HG03342 (cell line): ENCODE measurements around the gene GAB1.

Source experiments
- ATAC-seq: cut with Tn5 transposase; IDR thresholded peaks from one replicate; pipeline ENCODE4 v1.9.1; 2021; ENCODE audit warnings: mild to moderate bottlenecking, moderate library complexity; ENCODE audit not compliant: unreplicated experiment

Gene GAB1

DNA sequence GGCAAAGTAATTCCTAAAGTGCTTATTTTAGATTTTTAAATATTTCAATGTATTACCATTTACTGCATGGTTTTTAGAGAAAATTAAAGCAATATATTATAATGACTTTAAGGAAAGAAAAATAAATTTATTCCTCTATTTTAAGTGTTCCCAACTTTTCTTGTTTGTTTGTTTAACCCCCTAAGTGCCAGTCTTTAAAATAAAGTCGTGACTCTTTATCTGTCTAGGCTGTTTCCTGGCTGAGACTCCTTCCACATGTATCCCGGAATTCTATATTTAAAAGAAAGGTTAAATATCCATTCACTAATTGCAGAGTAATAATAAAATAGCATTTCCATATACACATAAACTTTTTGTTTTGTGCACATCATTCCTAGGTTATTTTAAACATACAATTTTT, 71.2 kb downstream of the GAB1 start:
- no peak for ATAC-seq

DNA sequence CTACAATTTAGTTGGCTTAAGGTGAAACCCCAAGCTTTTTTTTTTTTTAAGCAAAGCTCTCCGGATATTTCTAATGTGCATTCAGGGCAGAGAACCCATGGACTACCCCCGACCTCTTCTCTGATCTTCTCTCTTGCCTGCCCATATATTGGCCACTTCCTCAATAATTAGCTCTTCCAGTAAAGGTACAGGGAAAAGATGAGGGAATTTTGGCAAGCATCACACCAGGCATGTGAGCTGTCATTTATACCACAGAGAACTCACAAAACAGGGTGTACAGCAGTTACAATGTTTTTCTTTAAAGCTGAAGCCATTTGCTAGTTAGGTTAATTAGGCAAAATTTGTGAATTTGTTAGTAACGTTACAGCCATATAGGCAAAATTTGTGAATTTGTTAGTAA, 73.3 kb downstream of the GAB1 start:
- ATAC-seq = no peak

DNA sequence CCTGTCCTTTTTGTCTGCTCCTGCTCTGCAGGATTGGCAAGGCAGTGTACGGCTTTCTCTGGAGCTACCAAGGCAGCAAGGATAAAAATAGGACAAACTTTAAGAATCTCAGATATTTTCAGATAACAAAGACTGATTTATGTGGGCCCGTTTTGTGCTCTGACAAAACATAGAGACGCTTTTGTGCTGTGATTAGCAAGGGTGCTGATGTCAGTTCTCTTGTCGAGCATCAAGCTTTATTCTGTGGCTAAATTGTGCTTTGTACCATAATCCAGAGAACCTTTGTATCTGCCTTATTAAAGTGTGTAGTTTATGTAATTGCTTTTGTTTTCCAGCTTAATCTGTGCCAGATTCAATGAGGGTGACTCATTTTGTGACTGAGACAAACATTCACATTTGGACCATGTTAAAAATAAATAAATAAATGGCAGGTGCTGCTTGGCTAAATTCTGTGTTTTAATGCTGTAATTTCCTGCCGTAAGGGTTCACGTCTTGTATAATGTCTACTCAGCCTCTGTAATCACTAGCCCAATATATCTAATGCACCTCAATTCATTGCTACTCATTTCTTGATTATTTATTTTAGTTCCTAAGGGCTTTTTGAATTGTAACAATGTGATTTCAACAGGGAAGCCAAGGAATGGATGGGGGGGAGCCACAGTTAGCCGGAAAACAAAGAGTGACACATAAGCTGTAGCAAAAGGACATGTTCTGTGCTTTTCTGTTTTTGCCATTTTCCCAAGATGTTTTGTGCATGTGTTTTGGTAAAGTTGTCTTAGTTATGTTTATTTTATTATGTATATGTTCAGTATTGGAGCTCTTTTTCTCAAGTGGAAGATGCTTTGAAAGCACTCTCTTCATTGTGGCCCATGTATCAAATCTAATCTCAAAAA, 75.1 kb downstream of the GAB1 start:
- no peak for ATAC-seq

DNA sequence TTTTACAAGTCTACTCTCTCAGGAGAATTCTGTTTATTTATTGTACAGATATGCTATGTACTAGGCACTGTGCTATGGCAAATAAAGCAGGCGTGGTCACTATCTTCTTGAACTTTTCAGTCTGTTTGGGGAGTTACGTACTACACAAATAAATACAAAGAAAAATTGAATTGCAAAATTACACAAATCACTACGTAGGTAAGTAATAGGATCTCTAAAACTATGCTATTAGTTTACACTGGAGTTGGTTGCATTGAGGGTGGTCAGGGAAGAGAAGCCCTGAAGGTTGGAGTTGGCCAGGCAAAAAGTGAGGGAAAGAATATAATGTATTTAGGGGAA, 75.7 kb downstream of the GAB1 start:
- no peak for ATAC-seq

DNA sequence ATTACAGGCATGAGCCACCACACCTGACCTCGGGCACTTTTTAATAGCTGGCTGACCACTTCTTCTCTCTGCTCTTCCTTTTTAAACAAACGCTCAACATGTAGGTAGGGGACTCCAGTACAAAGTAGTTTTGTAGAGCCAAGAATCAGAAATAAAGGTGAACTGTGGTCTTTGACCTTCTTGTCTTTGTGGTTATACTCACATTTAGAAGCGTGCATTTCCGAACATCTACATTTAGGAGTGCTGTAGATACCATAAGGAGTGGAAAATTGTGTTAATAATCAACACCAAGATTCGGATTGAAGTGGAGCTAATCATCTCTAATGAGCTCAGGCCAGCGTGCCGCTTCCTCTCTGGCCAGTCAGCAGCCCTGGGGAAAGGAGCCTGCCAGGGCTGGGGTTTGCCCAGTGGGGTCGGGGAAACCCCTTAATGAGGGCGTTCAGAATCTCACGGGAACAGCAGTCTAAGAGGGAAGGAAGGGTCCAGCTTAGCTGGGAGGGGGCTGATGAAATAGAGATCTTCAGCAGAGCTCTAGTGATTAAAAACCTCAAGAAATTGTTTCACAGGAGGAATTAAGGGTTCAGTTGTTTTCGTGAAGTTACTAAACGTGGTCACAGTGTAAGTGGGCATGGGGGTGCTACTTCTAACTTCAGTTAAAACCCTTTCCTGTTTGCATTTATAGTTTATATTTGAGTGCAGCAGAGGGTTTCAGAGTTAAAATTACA, 81.2 kb downstream of the GAB1 start:
- peak; percentile 87 for ATAC-seq

DNA sequence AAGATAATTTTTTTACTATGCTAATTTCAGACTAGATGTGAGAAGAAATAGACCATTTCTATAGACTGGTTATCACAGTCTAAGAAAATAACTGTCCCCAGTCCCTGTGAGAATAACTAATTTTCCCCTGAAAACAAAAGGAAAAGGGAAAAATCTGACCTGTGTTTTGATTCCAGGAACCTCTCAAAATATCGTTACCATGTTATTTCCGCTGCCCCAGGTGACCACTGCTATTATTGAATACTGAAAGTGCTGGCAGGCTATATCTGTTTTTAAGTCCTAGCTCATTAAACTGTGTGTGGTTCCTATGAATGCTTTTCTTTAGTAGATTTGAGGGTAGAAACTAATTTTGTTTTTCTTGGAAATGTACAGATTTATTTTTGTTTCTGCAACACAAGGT, 83.6 kb downstream of the GAB1 start:
- ATAC-seq = peak; percentile 44

DNA sequence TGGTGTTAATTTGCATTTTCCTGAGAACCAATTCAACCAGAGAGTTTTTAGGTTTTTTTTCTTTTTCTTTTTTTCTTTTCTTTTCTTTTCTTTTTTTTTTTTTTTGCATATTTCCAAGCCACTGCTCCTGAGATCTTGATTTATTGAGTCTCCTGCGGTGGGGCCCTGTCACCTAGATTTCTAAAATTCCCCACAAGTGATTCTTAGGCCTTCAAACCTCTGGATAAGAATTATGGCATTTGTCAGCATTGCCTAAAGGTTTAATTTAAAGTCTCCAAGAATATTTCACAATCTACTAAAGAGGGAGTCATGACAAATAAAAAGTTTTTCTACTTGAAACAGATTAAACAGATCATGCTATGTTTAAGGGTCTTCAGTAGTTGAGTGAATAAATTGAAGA, 84.9 kb downstream of the GAB1 start:
- ATAC-seq = no peak

DNA sequence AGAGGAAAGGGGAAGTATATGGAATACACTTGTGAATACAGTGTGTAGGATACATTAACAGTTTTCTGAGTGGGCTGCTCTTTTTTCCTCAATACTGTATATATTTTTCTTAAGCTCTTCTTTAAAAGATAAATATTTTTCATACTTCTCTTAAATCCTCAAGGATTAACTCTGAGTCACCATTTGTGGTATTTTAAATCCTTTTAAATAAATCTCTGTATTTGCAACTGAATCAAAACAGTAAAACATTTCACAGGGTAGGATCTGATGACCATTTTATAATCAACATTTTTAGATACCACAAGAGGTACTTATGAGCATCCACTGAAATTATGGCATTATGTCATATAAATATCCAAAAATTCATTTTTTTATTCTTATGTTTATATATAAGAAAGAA, 87.6 kb downstream of the GAB1 start:
- ATAC-seq = no peak

DNA sequence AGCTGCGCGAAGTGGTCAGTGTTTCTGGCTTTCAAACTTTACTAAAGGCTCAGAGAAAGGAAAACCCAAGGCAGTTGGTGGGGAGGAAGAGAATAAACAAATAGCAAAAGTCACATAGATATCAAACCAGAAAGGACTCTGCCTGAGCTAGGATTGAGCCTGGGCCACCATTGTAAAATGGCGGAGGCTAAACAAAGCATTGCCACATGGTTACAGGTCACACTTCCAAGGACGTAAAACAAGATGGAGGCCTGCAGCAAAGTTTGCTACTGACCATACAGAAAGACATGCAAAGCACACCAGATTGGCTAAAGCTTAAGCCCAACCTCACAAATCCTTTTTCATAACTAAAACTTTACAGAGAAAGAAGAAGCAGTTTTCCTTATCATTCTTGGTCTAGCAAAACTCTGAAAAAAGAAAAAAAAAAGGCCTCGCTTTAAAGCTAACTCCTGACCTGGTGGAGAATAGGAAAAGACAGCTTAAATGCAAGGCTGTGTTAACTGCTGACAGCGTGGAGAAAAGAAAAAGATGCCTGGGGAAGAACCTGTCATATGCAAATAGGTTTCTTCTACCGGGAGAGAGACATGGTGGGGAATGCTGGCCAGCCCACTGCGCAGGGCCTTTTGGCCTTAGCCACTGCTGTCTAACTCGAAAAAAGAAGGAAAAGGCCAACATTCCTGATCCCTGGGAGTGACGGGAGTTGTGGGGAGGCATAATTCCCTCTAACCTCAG, 95.0 kb downstream of the GAB1 start:
- no peak for ATAC-seq

DNA sequence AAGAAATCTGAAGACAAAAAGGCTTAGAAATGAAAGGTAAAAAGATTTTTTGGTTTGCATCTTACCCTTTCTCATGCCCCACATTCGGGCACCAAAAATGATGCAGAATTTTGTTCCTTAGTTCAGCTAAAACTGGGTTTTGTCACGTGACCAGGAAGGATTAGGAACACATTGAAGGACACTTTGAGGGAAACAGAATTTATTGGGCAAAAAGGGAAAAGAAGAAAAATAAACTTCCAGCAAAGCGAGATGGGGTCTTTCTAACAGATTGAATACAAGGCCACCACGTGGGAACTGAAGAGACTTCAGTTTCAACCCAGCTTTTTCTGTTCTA, 95.5 kb downstream of the GAB1 start:
- no peak for ATAC-seq

DNA sequence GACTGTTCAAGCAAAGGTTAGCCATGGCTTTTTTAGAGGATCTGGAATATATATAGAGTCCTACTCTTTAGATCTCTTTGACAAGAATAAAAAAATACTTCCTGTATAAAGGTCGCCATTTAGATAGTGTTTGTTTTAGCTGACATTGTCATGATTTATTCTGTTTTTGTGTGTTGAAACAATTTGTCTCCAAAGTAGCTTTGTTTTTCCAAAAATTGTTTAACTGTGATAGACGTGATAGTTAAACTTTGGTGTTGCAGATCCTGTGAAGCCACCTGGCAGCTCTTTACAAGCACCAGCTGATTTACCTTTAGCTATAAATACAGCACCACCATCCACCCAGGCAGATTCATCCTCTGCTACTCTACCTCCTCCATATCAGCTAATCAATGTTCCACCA, 96.6 kb downstream of the GAB1 start:
- no peak for ATAC-seq

DNA sequence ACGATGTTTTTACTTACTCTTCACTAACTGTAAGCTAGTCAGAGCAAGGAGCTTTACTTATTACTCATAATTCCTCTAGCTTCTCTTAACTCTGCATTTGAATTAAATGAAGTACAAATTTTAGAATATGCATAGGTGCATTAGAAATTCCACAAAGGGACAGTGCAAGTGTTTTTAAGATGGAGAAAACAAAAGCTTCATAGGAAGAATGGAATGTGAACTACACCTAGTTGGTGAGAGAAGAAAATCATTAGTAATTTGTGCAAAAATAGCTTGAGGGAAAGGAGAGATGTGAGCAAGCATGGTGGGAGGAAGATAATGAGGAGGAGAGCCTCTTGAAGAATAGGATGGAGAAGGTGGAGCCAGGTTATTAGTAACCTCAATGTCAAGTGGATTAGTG, 99.3 kb downstream of the GAB1 start:
- no peak for ATAC-seq

DNA sequence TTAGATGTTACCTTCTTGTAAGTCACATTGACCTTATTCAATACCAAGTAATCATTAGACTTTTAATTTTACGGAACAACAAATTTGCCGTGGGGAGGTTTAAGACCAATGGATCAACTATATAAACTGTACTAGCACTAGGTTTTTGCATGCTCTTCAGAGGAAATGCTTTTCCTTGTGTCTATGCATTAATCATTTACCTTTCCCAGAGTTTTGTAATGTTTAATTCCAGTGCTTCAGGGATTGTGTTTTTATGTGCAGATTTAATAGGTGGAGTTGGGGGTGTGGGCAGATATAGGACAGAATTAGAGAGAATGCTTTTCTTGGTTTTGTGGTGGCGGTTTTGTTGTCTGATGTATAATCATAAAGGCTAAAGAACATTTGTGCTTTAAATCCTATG, 100.8 kb downstream of the GAB1 start:
- ATAC-seq = no peak

DNA sequence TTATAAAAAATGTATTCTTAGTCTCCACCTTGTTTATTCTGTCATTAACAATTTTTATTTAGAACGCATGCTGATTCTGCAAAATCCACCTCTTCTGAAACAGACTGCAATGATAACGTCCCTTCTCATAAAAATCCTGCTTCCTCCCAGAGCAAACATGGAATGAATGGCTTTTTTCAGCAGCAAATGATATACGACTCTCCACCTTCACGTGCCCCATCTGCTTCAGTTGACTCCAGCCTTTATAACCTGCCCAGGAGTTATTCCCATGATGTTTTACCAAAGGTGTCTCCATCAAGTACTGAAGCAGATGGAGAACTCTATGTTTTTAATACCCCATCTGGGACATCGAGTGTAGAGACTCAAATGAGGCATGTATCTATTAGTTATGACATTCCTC, 101.3 kb downstream of the GAB1 start:
- ATAC-seq = no peak

DNA sequence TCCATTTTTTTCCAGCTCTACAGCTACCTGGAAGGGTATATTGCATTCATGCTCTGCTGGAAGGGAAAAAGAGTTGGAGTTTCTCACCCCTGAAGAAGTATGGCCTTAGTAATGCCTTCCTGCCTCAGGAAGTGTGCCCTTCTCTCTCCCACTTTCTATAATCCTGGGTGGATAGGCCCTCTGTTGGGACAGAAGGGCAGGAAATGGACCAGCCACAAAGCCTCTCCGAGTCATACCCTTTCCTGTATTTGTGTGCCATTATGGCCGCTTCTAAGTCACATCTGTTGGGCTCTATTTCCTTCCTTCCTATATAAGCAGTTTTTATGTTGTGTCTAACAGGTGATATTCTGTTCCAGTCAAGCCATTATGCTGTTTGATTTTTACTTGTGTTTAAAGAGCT, 102.0 kb downstream of the GAB1 start:
- no peak for ATAC-seq

DNA sequence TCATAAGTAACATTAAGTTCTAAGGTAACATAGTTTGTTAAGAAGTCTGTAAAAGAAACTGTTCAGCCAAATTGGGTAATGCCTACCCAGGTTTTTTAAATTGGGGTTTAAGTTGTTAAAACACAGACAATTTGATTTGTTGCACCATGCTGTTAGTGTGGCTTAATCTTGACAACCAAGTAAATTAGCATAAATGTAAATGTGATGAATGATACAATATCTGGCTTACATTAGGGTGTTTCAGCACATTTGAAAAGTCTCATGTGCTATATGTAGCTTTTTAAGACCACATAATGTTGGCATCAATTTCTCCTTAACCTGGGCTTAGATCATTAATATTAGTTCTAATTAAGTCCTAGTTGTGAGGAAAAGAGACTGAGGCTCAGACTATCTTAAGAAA, 104.4 kb downstream of the GAB1 start:
- no peak for ATAC-seq

DNA sequence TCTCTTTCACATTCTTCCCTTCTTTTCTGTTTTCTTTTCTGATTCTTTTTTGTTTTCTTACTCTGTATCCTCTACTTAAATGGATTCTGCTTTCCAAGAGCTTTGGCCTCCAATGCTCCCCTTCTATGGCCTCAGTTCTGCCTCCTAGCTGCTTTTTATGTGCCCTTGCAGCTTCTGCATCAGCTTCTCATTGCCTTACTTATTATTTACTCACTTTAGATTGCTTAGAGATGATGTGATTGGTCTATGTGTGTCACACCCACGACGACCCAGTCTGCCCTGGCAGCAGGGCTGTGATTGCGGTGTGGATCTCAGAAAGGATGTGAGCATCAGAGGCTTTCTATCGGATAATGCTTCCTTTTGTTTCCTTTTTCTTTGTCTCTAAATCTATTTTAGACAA, 105.0 kb downstream of the GAB1 start:
- no peak for ATAC-seq

DNA sequence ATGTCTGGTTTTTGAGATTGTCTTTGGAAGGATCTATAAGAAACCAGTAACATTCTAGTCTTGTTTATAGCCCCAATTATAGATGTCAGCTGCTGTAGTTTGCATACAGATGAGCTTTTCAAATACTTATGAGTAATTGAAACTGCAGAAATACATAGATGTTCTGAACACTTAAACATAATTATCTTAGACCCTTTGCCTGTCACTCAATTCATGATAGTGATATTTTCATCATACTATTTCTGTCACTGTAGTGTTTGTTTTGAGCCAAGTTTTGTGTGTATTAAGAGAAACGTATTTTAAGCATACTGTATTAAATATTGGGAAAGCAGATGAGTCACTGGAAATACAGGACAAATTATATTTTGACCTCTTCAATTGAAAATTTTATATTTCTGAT, 107.1 kb downstream of the GAB1 start:
- no peak for ATAC-seq

DNA sequence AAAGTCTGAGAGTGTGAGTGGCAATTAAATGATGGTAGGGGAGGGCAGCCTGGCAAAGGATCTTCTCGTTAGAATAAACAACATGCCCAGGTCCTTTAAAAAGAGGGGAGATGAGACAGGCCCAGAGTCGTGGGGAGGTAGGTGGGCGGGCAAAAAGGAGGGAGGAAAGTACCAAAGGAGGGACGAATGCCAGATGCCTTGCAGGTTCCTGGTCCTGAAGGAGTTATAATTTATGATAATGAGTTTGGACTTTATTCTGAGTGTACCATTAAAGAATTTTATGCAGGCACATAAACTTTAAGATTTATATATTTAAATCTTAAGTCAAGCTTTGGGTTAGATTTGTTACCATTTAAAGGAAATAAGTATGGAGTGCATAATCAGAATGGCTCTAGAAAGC, 114.5 kb downstream of the GAB1 start:
- ATAC-seq = no peak

DNA sequence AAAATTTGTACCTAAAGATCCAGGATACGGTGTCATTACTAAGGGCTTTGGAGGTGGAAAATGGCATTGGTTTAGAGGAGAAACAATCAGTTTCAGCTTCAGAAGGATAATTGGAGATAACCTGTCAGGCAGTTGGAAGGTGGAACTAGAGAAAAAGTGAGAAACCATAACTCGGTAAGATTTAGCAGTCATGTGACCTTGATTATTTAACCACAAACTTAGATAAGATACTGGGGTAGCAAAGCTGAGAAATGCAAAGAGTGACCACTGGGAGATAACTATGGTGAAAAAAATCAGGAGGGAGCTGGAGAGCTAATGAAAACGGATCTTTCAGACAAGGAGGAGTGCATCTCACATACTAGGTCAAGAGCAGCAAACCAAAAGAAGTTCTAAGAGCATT, 118.5 kb downstream of the GAB1 start:
- no peak for ATAC-seq

DNA sequence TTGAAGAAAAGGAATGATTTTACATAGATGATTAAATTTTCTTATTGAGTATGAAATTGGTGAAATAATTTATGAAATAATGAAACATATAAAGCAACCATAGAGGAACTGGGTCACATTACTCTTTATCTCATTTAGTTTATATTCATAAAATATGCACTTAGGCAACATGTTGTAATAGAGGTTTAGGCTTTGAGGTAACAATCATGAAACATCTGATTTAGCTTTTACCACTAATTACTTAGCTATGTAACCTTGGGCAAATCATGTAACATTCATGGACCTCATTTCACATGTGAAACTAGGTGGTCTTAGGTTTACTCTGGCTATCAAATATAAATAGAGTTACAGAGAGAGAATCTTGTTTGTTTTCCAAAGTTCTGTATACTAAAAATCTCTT, 122.3 kb downstream of the GAB1 start:
- no peak for ATAC-seq
